Neural progenitor cell (in vitro differentiated cells): ENCODE results near the gene KDM8. TPM values are rescaled to one million over a fixed set of nuclear protein-coding genes. Genes with fewer than 3 reads are reported as not detected.
A peak's percentile ranks its signal among the peaks of the same experiment; 100 is the strongest.

Experiments used
- DNase-seq: peaks from one replicate; pipeline ENCODE4 v3.0.0-alpha.2; 2016; ENCODE audit warnings: low spot score
- H2AFZ ChIP-seq: fragments of 200-600 bp; sonication (generic); replicated peaks from 2 replicates; pipeline ENCODE4 v1.6.1; 2016; ENCODE audit warnings: antibody characterized with exemption
- H3F3A ChIP-seq: fragments of 200-600 bp; sonication (generic); 2 replicates; pipeline ENCODE4 v1.6.1; 2016; ENCODE audit warnings: antibody characterized with exemption, low read depth
- H3K27ac ChIP-seq: fragments of 200-600 bp; sonication (generic); 2 replicates; pipeline ENCODE4 v1.5.1; 2016; ENCODE audit warnings: mild to moderate bottlenecking
- H3K27me3 ChIP-seq: fragments of 200-600 bp; sonication (generic); 2 replicates; pipeline ENCODE4 v1.6.1; 2016; ENCODE audit warnings: mild to moderate bottlenecking, moderate library complexity
- H3K36me3 ChIP-seq: fragments of 200-600 bp; sonication (generic); 2 replicates; pipeline ENCODE4 v1.5.1; 2016
- H3K4me1 ChIP-seq: fragments of 200-600 bp; sonication (generic); 2 replicates; pipeline ENCODE4 v1.6.1; 2016; ENCODE audit warnings: mixed run types
- H3K4me2 ChIP-seq: fragments of 200-600 bp; sonication (generic); 2 replicates; pipeline ENCODE4 v1.6.1; 2016
- H3K4me3 ChIP-seq: fragments of 200-600 bp; sonication (generic); 2 replicates; pipeline ENCODE4 v1.5.1; 2016
- H3K79me2 ChIP-seq: fragments of 200-600 bp; sonication (generic); 2 replicates; pipeline ENCODE4 v1.6.1; 2016; ENCODE audit warnings: low read depth
- H3K9ac ChIP-seq: fragments of 200-600 bp; sonication (generic); 2 replicates; pipeline ENCODE4 v1.6.1; 2016
- H3K9me3 ChIP-seq: fragments of 200-600 bp; sonication (generic); 2 replicates; pipeline ENCODE4 v1.5.1; 2016; ENCODE audit warnings: low read depth
- H4K20me1 ChIP-seq: fragments of 200-600 bp; sonication (generic); 2 replicates; pipeline ENCODE4 v1.6.1; 2016; ENCODE audit warnings: low read depth
- H3K27ac Mint-ChIP-seq: 3 replicates; pipeline ENCODE4 v1.8.0; 2021; ENCODE audit warnings: mixed read lengths
- H3K27me3 Mint-ChIP-seq: 2 replicates; pipeline ENCODE4 v1.8.0; 2022; ENCODE audit warnings: low read depth, mild to moderate bottlenecking, inconsistent platforms, moderate library complexity, mixed read lengths; ENCODE audit not compliant: insufficient read depth
- H3K36me3 Mint-ChIP-seq: 3 replicates; pipeline ENCODE4 v1.8.0; 2021; ENCODE audit warnings: mixed read lengths
- H3K4me1 Mint-ChIP-seq: 3 replicates; pipeline ENCODE4 v1.8.0; 2021; ENCODE audit warnings: mixed read lengths
- H3K4me3 Mint-ChIP-seq: 3 replicates; pipeline ENCODE4 v1.8.0; 2021; ENCODE audit warnings: mild to moderate bottlenecking, moderate library complexity, mixed read lengths
- H3K9me3 Mint-ChIP-seq: 3 replicates; pipeline ENCODE4 v1.8.0; 2020; ENCODE audit warnings: mixed read lengths
- EZH2 ChIP-seq: fragments of 200-600 bp; sonication (generic); IDR thresholded peaks from 2 replicates; pipeline ENCODE4 v1.6.1; 2017; ENCODE audit warnings: antibody characterized with exemption, mild to moderate bottlenecking, moderate library complexity
- EZH2phosphoT487 ChIP-seq: fragments of 200-600 bp; sonication (generic); IDR thresholded peaks from 2 replicates; pipeline ENCODE4 v1.6.1; 2017; ENCODE audit warnings: antibody characterized with exemption
- total RNA-seq: library from RNA; depleted of rRNA; stranded (reverse); fragments of >200 nt; gene quantifications from 2 replicates; pipeline ENCODE4 v1.2.3, GENCODE V29; 2015; ENCODE audit warnings: low replicate concordance
- TF ChIP-seq, protein P1 (sequence below): fragments of 200-600 bp; sonication (generic); IDR thresholded peaks from 2 replicates; pipeline ENCODE4 v1.5.1; 2017; ENCODE audit warnings: antibody characterized with exemption, mild to moderate bottlenecking

KDM8 gene
- total RNA-seq, 1 donor from 2014 or later, result 6.5 TPM

DNA sequence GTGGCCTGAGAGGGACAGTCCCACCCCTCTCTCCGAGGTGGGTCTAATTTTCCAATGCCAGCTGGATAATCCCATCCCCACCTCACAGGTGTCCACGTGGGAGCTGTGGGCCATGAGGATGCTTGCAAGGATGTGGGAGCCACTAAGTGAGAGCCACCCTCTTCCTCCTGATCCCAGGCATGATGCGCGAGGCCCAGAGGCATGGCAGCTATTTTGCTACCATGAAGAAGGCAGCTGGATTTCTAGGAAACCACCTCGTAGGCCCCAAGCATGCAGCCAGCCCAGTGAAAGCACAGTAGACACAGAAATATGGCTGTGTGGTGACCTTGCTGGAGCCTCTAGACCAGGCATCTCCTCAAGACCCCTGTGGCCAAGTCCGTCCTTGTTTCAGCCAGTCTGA is 20.4 kb downstream of the KDM8 start:
- H3K4me1 ChIP-seq, result no peaks in the 10 kb centered on the region
- peaks cover 2% of the 10 kb centered on the region for H3K27me3 Mint-ChIP-seq
- DNase-seq, result no peak
- H3K4me3 Mint-ChIP-seq, result no peak overlapping the region
- no peaks in the 10 kb centered on the region for H3K27me3 ChIP-seq
- no peaks in the 10 kb centered on the region for H3F3A ChIP-seq
- H3K9me3 Mint-ChIP-seq, result no peaks in the 10 kb centered on the region
- H4K20me1 ChIP-seq, result no peaks in the 10 kb centered on the region
- H3K9ac ChIP-seq, result no peak overlapping the region
- H3K4me1 Mint-ChIP-seq, result peaks cover 9% of the 10 kb centered on the region
- no peak overlapping the region for H2AFZ ChIP-seq
- no peak overlapping the region for H3K27ac Mint-ChIP-seq
- TF ChIP-seq EZH2phosphoT487 (no peak), EZH2 (no peak)
- TF ChIP-seq, protein P1, sequence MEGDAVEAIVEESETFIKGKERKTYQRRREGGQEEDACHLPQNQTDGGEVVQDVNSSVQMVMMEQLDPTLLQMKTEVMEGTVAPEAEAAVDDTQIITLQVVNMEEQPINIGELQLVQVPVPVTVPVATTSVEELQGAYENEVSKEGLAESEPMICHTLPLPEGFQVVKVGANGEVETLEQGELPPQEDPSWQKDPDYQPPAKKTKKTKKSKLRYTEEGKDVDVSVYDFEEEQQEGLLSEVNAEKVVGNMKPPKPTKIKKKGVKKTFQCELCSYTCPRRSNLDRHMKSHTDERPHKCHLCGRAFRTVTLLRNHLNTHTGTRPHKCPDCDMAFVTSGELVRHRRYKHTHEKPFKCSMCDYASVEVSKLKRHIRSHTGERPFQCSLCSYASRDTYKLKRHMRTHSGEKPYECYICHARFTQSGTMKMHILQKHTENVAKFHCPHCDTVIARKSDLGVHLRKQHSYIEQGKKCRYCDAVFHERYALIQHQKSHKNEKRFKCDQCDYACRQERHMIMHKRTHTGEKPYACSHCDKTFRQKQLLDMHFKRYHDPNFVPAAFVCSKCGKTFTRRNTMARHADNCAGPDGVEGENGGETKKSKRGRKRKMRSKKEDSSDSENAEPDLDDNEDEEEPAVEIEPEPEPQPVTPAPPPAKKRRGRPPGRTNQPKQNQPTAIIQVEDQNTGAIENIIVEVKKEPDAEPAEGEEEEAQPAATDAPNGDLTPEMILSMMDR, result no peak
- H3K9me3 ChIP-seq, result no peaks in the 10 kb centered on the region
- no peak overlapping the region for H3K4me2 ChIP-seq
- no peaks in the 10 kb centered on the region for H3K36me3 Mint-ChIP-seq
- no peaks in the 10 kb centered on the region for H3K79me2 ChIP-seq
- no peak overlapping the region for H3K27ac ChIP-seq
- H3K36me3 ChIP-seq, result no peaks in the 10 kb centered on the region
- H3K4me3 ChIP-seq, result no peak overlapping the region

- H3K27ac ChIP-seq, result no peak overlapping the region
- H3K27me3 ChIP-seq, result no peaks in the 10 kb centered on the region
- Mint-ChIP-seq H3K9me3 (no peaks in the 10 kb centered on the region), H3K4me3 (no peak overlapping the region), H3K36me3 (no peaks in the 10 kb centered on the region), H3K27ac (no peak overlapping the region), H3K4me1 (peaks cover 13% of the 10 kb centered on the region), H3K27me3 (peaks cover 2% of the 10 kb centered on the region)
- no peaks in the 10 kb centered on the region for H3K36me3 ChIP-seq
- H3K4me1 ChIP-seq, result no peaks in the 10 kb centered on the region
- no peak overlapping the region for H3K4me2 ChIP-seq
- H3F3A ChIP-seq, result no peaks in the 10 kb centered on the region
- no peaks in the 10 kb centered on the region for H4K20me1 ChIP-seq
- H3K9ac ChIP-seq, result no peak overlapping the region
- H2AFZ ChIP-seq, result no peak overlapping the region
- no peaks in the 10 kb centered on the region for H3K79me2 ChIP-seq
- TF ChIP-seq EZH2phosphoT487, result no peak
- TF ChIP-seq EZH2, result no peak
- TF ChIP-seq, protein P1, result no peak
- no peak for DNase-seq
- H3K4me3 ChIP-seq, result no peak overlapping the region
- H3K9me3 ChIP-seq, result no peaks in the 10 kb centered on the region
These were observed 21.0 kb downstream of the KDM8 start for GRCh38 chr16:27224271-27224737.

- Mint-ChIP-seq H3K9me3 (no peaks in the 10 kb centered on the region), H3K4me3 (no peak overlapping the region), H3K36me3 (no peaks in the 10 kb centered on the region), H3K27me3 (peaks cover 5% of the 10 kb centered on the region), H3K4me1 (peaks cover 13% of the 10 kb centered on the region), H3K27ac (peak overlapping the region; percentile 60)
- no peaks in the 10 kb centered on the region for H3K9me3 ChIP-seq
- no peak overlapping the region for H2AFZ ChIP-seq
- H3K4me2 ChIP-seq, result no peak overlapping the region
- no peaks in the 10 kb centered on the region for H3F3A ChIP-seq
- no peaks in the 10 kb centered on the region for H3K4me1 ChIP-seq
- no peak overlapping the region for H3K27ac ChIP-seq
- no peak overlapping the region for H3K9ac ChIP-seq
- TF ChIP-seq, protein P1, result no peak
- TF ChIP-seq EZH2phosphoT487 (no peak), EZH2 (no peak)
- no peaks in the 10 kb centered on the region for H3K36me3 ChIP-seq
- no peak for DNase-seq
- no peaks in the 10 kb centered on the region for H3K79me2 ChIP-seq
- H3K4me3 ChIP-seq, result no peak overlapping the region
- no peaks in the 10 kb centered on the region for H3K27me3 ChIP-seq
- H4K20me1 ChIP-seq, result no peaks in the 10 kb centered on the region
These were observed 21.5 kb downstream of the KDM8 start for GRCh38 chr16:27224741-27225300.
